PC-3 (cell line): ENCODE measurements around the gene ST6GALNAC4. TPM values are rescaled to one million over a fixed set of nuclear protein-coding genes. Genes with fewer than 3 reads are reported as not detected.

Source experiments
- ATAC-seq: fragments of 200-7000 bp; cut with Tn5 transposase; 2 replicates; pipeline ENCODE4 v1.9.1; 2020; ENCODE audit warnings: mild to moderate bottlenecking, moderate library complexity
- BruUV-seq: library from RNA; stranded (reverse); fragments of 400-500 nt; replicated peaks from 2 replicates; lab custom pipeline; 2021; lab: Mats Ljungman, UMichigan
- CTCF ChIA-PET: fragments of 300-600 bp; sonication (Branson Sonifier 250); formaldehyde crosslinking; loops from one replicate; lab custom pipeline; 2022; ENCODE audit warnings: antibody characterized with exemption; lab: Charles Lee
- POLR2A ChIA-PET: fragments of 300-600 bp; sonication (Branson Sonifier 250); formaldehyde crosslinking; loops from one replicate; lab custom pipeline; 2022; ENCODE audit warnings: antibody characterized with exemption; ENCODE audit not compliant: unreplicated experiment; lab: Charles Lee
- DNase-seq: peaks from one replicate; pipeline ENCODE4 v3.0.0-alpha.2; 2015
- H2AFZ ChIP-seq: fragments of 300-600 bp; sonication (generic); 2 replicates; pipeline ENCODE4 v1.6.0; 2016; ENCODE audit warnings: antibody characterized with exemption, low read length
- H3F3A ChIP-seq: fragments of 300-600 bp; sonication (generic); one replicate; pipeline ENCODE4 v1.6.0; 2017; ENCODE audit warnings: antibody characterized with exemption, low read length, control low read depth, mild to moderate bottlenecking; ENCODE audit not compliant: unreplicated experiment
- H3K27ac ChIP-seq: fragments of 300-600 bp; sonication (generic); 2 replicates; pipeline ENCODE4 v1.5.1; 2016; ENCODE audit warnings: mild to moderate bottlenecking, low read length
- H3K27me3 ChIP-seq: fragments of 300-600 bp; sonication (generic); 2 replicates; pipeline ENCODE4 v1.6.1; 2016; ENCODE audit warnings: low read length, mixed read lengths
- H3K36me3 ChIP-seq: fragments of 300-600 bp; sonication (generic); 2 replicates; pipeline ENCODE4 v1.6.1; 2016; ENCODE audit warnings: low read depth, mixed run types, low read length, mixed read lengths
- H3K4me1 ChIP-seq: fragments of 300-600 bp; sonication (generic); 2 replicates; pipeline ENCODE4 v1.5.1; 2016; ENCODE audit warnings: low read length; ENCODE audit not compliant: insufficient read depth
- H3K4me2 ChIP-seq: fragments of 300-600 bp; sonication (generic); 2 replicates; pipeline ENCODE4 v1.6.0; 2016; ENCODE audit warnings: low read length
- H3K4me3 ChIP-seq: fragments of 300-600 bp; sonication (generic); 2 replicates; pipeline ENCODE4 v1.5.1; 2016; ENCODE audit warnings: mild to moderate bottlenecking, low read length, mixed read lengths
- H3K79me2 ChIP-seq: fragments of 300-600 bp; sonication (generic); 2 replicates; pipeline ENCODE4 v1.6.1; 2017; ENCODE audit warnings: low read length, mixed read lengths
- H3K9ac ChIP-seq: fragments of 300-600 bp; sonication (generic); 2 replicates; pipeline ENCODE4 v1.6.0; 2016; ENCODE audit warnings: mild to moderate bottlenecking, low read length
- H3K9me2 ChIP-seq: fragments of 300-600 bp; sonication (generic); replicated peaks from 2 replicates; pipeline ENCODE4 v1.6.1; 2016; ENCODE audit warnings: mixed run types, low read length, mixed read lengths
- H3K9me3 ChIP-seq: fragments of 300-600 bp; sonication (generic); 2 replicates; pipeline ENCODE4 v1.6.1; 2016; ENCODE audit warnings: low read length, mixed read lengths
- H4K20me1 ChIP-seq: fragments of 300-600 bp; sonication (generic); 2 replicates; pipeline ENCODE4 v1.6.1; 2016; ENCODE audit warnings: low read length, mixed read lengths
- EZH2 ChIP-seq: fragments of 300-600 bp; sonication (generic); IDR thresholded peaks from one replicate; pipeline ENCODE4 v1.6.1; 2017; ENCODE audit warnings: antibody characterized with exemption, mild to moderate bottlenecking, low read length; ENCODE audit not compliant: unreplicated experiment
- EZH2phosphoT487 ChIP-seq: fragments of 300-600 bp; sonication (generic); IDR thresholded peaks from 2 replicates; pipeline ENCODE4 v1.6.1; 2018; ENCODE audit warnings: mild to moderate bottlenecking, antibody characterized with exemption, low read length, borderline replicate concordance
- intact Hi-C: fragments of 100-400 bp; cut with micrococcal nuclease; formaldehyde crosslinking; loops from 2 replicates; pipeline ENCODE4 v1.9.0; 2023
- total RNA-seq: library from RNA; depleted of rRNA; stranded (reverse); fragments of >200 nt; gene quantifications from 2 replicates; pipeline ENCODE4 v1.2.3, GENCODE V29; 2014
- TF ChIP-seq, protein P1 (sequence below): fragments of 300-600 bp; sonication (generic); conservative IDR thresholded peaks from 2 replicates; pipeline ENCODE4 v1.5.1; 2017; ENCODE audit warnings: antibody characterized with exemption, low read depth, mild to moderate bottlenecking, low read length

Gene ST6GALNAC4
- total RNA-seq, 1 experiment from 2014 or later, result 26.9 TPM

DNA sequence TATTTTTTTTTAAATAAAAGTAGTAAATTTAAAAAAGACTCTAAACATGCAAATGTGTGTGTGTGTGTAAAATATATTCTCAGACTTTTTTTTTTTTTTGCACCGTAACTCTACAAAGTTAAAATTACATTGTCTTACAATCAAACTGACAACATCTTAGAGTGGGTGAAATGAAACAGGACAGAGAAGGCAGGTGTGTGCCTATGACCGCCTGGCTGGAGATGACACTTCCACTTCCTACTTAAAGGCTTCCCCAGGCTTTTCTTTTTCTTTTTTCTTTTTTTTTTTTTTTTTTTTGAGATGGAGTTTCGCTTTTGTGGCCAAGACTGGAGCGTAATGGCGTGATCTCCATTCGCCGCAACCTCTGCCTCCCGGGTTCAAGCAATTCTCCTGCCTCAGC is 36.7 kb downstream of the ST6GALNAC4 start:
- no peak overlapping the region for H3K9ac ChIP-seq
- POLR2A ChIA-PET, result no interaction called here
- H3K36me3 ChIP-seq, result no peaks in the 10 kb centered on the region
- H4K20me1 ChIP-seq, result no peaks in the 10 kb centered on the region
- H3K27me3 ChIP-seq, result no peaks in the 10 kb centered on the region
- ATAC-seq (no peak), DNase-seq (no peak)
- TF ChIP-seq EZH2phosphoT487 (no peak), EZH2 (no peak)
- TF ChIP-seq, protein P1, sequence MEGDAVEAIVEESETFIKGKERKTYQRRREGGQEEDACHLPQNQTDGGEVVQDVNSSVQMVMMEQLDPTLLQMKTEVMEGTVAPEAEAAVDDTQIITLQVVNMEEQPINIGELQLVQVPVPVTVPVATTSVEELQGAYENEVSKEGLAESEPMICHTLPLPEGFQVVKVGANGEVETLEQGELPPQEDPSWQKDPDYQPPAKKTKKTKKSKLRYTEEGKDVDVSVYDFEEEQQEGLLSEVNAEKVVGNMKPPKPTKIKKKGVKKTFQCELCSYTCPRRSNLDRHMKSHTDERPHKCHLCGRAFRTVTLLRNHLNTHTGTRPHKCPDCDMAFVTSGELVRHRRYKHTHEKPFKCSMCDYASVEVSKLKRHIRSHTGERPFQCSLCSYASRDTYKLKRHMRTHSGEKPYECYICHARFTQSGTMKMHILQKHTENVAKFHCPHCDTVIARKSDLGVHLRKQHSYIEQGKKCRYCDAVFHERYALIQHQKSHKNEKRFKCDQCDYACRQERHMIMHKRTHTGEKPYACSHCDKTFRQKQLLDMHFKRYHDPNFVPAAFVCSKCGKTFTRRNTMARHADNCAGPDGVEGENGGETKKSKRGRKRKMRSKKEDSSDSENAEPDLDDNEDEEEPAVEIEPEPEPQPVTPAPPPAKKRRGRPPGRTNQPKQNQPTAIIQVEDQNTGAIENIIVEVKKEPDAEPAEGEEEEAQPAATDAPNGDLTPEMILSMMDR, result no peak
- H3K27ac ChIP-seq, result no peak overlapping the region
- CTCF ChIA-PET, result no interaction called here
- H3F3A ChIP-seq, result no peaks in the 10 kb centered on the region
- H3K4me3 ChIP-seq, result no peak overlapping the region
- H2AFZ ChIP-seq, result no peak overlapping the region
- no peak overlapping the region for H3K4me2 ChIP-seq
- H3K79me2 ChIP-seq, result peaks cover 16% of the 10 kb centered on the region
- no peaks in the 10 kb centered on the region for H3K9me2 ChIP-seq
- no peaks in the 10 kb centered on the region for H3K9me3 ChIP-seq
- no TSS peak for BruUV-seq
- peaks cover 5% of the 10 kb centered on the region for H3K4me1 ChIP-seq
- intact Hi-C loops, result no loop called here

- H3K4me3 ChIP-seq, result no peak overlapping the region
- CTCF ChIA-PET, result no interaction called here
- no peak overlapping the region for H3K9ac ChIP-seq
- H3K27ac ChIP-seq, result no peak overlapping the region
- no peaks in the 10 kb centered on the region for H3K27me3 ChIP-seq
- peaks cover 16% of the 10 kb centered on the region for H3K79me2 ChIP-seq
- no peak overlapping the region for H3K4me2 ChIP-seq
- ATAC-seq, result no peak
- H3K9me2 ChIP-seq, result no peaks in the 10 kb centered on the region
- H4K20me1 ChIP-seq, result no peaks in the 10 kb centered on the region
- no peak overlapping the region for H2AFZ ChIP-seq
- H3K36me3 ChIP-seq, result no peaks in the 10 kb centered on the region
- no peaks in the 10 kb centered on the region for H3F3A ChIP-seq
- intact Hi-C loops, result loop anchor here (5.0 kb wide), 1 partner anchor 38 kb away; the partner anchor contains the start of gene ST6GALNAC4
- H3K9me3 ChIP-seq, result no peaks in the 10 kb centered on the region
- H3K4me1 ChIP-seq, result peaks cover 17% of the 10 kb centered on the region
- no peak for DNase-seq
- TF ChIP-seq EZH2, result no peak
- TF ChIP-seq, protein P1, result no peak
- POLR2A ChIA-PET, result no interaction called here
- BruUV-seq, result no TSS peak
These were observed 38.0 kb downstream of the ST6GALNAC4 start for GRCh38 chr9:127878652-127879390.

GRCh38 chr9:127878001-127878651 is 38.7 kb downstream of the ST6GALNAC4 start:
- Histone ChIP-seq H3K36me3 (no peaks in the 10 kb centered on the region), H3K4me2 (peak overlapping the region; percentile 94), H3K9me3 (no peaks in the 10 kb centered on the region), H3K27me3 (no peaks in the 10 kb centered on the region), H3F3A (no peaks in the 10 kb centered on the region), H3K9me2 (no peaks in the 10 kb centered on the region), H2AFZ (peak overlapping the region; percentile 90), H3K4me1 (peaks cover 17% of the 10 kb centered on the region), H3K4me3 (peak overlapping the region; percentile 77), H3K79me2 (peaks cover 16% of the 10 kb centered on the region), H4K20me1 (no peaks in the 10 kb centered on the region), H3K27ac (no peak overlapping the region), H3K9ac (peak overlapping the region; percentile 71)
- TF ChIP-seq EZH2phosphoT487 (no peak), EZH2 (no peak)
- TF ChIP-seq, protein P1, result no peak
- no peak for ATAC-seq
- CTCF ChIA-PET, result no interaction called here
- POLR2A ChIA-PET, result no interaction called here
- intact Hi-C loops, result loop anchor here (5.0 kb wide), 1 partner anchor 39 kb away; the partner anchor contains the start of gene ST6GALNAC4
- no peak for DNase-seq
- BruUV-seq, result no TSS peak
